Stimulated activated CD4-positive, alpha-beta T cell treated with anti-CD3 and anti-CD28 coated beads, Interleukin-4, amount 100 ng/mL, for 24 hours (primary cell): Measurements from ENCODE around the gene RALY.

Source experiments
- DNase-seq: peaks from one replicate; pipeline ENCODE4 v3.0.0-alpha.2; 2020

Gene RALY

GRCh38 chr20:33993576-33994221 lies at the start of gene RALY:
RALY (plus strand) TSS chr20:33993911; CDS start chr20:34072075, 78,164 bp downstream.
- peak; percentile 96 for DNase-seq

GRCh38 chr20:33944914-33945313 lies 48.8 kb upstream of the RALY start:
- DNase-seq, result no peak

- no peak for DNase-seq
These were observed 48.2 kb upstream of the RALY start for GRCh38 chr20:33945391-33946081.

- DNase-seq, result peak; percentile 42
These were observed 45.9 kb upstream of the RALY start for GRCh38 chr20:33947709-33948295.

GRCh38 chr20:33948480-33948879 lies 45.2 kb upstream of the RALY start:
- DNase-seq, result no peak

GRCh38 chr20:33951171-33951570 lies 42.5 kb upstream of the RALY start:
- no peak for DNase-seq

- no peak for DNase-seq
These were observed 39.2 kb upstream of the RALY start for GRCh38 chr20:33954504-33954903.

- no peak for DNase-seq
These were observed 30.0 kb upstream of the RALY start for GRCh38 chr20:33963751-33964150.

- no peak for DNase-seq
These were observed 29.3 kb upstream of the RALY start for GRCh38 chr20:33964441-33964840.

GRCh38 chr20:33967126-33967525 lies 26.6 kb upstream of the RALY start:
- DNase-seq, result no peak

GRCh38 chr20:33969563-33969962 lies 24.1 kb upstream of the RALY start:
- DNase-seq, result no peak

- DNase-seq, result no peak
These were observed 23.5 kb upstream of the RALY start for GRCh38 chr20:33970229-33970628.

- no peak for DNase-seq
These were observed 22.4 kb upstream of the RALY start for GRCh38 chr20:33971147-33971975.

- no peak for DNase-seq
These were observed 16.8 kb upstream of the RALY start for GRCh38 chr20:33976959-33977358.

- DNase-seq, result no peak
These were observed 16.2 kb upstream of the RALY start for GRCh38 chr20:33977535-33977934.

GRCh38 chr20:33979094-33979493 lies 14.6 kb upstream of the RALY start:
- DNase-seq, result no peak

GRCh38 chr20:33981347-33981746 lies 12.4 kb upstream of the RALY start:
- DNase-seq, result no peak

GRCh38 chr20:33981964-33982363 lies 11.7 kb upstream of the RALY start:
- DNase-seq, result no peak

GRCh38 chr20:33983371-33983770 lies 10.3 kb upstream of the RALY start:
- DNase-seq, result no peak

- no peak for DNase-seq
These were observed 9.5 kb upstream of the RALY start for GRCh38 chr20:33984182-33984719.

- DNase-seq, result no peak
These were observed 8.4 kb upstream of the RALY start for GRCh38 chr20:33985280-33985679.

- no peak for DNase-seq
These were observed 7.9 kb upstream of the RALY start for GRCh38 chr20:33985830-33986229.

- no peak for DNase-seq
These were observed 7.0 kb upstream of the RALY start for GRCh38 chr20:33986560-33987216.
